ENCODE data around the gene OAS2.
A peak's percentile ranks its signal among the peaks of the same experiment; 100 is the strongest.
"Not testable (repeated sequence)": the region's sequence is repeated elsewhere in the genome, so short reads cannot be mapped to it uniquely, and the experiment has no call there.

The OAS2 gene

DNA sequence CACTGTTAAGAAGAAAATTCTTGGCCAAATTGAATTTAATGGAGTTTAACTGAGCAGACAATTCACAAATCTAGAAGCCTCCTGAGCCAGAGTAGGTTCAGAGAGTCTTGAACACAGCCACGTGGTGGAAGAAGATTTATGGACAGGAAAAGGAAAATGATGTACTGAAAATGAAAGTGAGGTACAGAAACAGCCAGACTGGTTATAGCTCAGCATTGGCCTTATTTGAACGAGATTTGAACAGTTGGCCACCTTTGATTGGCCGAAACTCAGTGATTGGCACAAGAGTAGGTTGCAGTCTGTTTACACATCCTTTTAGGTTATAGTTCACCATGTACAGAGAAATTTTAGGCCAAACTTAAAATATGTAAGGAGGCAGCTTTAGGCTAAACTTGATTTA, 9.9 kb downstream of the OAS2 start:
- DNase-seq (ENCODE audit: low spot score): no peak
- in situ Hi-C loops (cut with MboI; ENCODE audit: low pct_unique_long_range_greater_than_20kb, low sequenced_read_pairs, unreplicated experiment): no loop called here
- no peak for TF ChIP-seq CTCF (IDR thresholded peaks at IDR 0.05; ENCODE audit: extremely low read depth, insufficient read depth, missing control alignments)

- in situ Hi-C loops (cut with MboI; ENCODE audit: low pct_unique_long_range_greater_than_20kb, low sequenced_read_pairs, unreplicated experiment); DNase-seq (ENCODE audit: low spot score): not testable (repeated sequence)
Observed at GRCh38 chr12:112988823-112989385, 10.6 kb downstream of the OAS2 start.

DNA sequence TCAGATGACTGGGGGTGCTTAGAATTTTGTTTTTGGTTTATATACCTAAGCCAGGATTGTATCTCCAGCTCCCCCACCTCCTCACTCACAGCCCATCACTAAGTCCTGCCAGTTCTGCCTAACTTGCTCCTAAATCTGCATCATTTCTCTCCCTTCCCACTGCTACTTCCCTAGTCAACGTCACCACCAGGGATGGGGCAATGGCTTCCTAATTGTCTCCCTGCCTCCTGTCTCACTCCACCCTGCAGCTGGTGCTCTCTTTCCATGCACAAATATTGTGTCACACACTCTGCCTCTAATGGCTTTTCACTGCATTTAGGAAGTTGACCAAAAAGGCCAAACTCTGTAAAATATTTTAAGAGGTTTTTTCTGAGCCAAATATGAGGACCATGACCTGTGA, 11.5 kb downstream of the OAS2 start:
- in situ Hi-C loops (cut with MboI; ENCODE audit: low pct_unique_long_range_greater_than_20kb, low sequenced_read_pairs, unreplicated experiment): no loop called here
- no peak for TF ChIP-seq CTCF (IDR thresholded peaks at IDR 0.05; ENCODE audit: extremely low read depth, insufficient read depth, missing control alignments)
- DNase-seq (ENCODE audit: low spot score): no peak

DNA sequence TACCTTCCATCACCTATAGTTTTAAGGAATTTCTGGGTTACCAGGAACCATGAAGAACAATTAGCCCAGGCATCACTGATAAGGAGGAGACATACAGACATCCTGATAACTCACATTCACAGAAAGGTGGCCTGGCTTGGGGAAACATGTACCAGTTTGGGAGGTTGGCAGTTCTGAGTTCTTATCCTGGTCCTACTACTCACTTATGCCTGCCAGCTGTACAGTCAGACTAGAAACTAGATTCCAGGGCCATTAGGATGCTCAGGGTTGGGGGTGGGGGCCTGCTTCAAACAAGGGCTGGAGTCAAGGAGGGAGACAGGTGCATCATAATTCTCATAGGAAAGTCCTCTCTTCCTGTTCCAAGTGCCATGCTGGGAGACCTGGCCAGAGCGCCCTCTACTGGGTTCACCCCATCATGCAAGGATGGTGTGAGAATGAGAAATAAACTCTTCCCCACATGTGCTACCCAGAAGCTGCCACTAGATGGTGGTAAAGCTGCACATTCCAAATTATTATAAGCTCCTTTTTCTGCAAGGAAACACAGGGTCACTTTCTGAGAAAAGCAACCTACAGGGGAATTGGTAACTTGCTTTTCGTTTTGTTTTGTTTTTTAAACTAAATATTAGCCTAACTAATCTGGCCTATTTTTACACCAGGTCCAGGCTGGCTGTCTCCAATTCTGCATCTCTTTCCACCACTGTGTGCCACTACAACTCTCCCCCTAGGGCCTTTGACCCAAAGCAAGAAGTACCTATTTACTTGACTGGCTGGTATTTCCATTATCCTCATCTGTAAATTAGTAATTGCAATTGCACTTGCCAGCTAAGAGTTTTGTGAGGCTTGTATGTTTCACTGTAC, 14.5 kb downstream of the OAS2 start:
- DNase-seq (ENCODE audit: low spot score): peak; percentile 40
- in situ Hi-C loops (cut with MboI; ENCODE audit: low pct_unique_long_range_greater_than_20kb, low sequenced_read_pairs, unreplicated experiment): no loop called here
- peak; percentile 81 for TF ChIP-seq CTCF (IDR thresholded peaks at IDR 0.05; ENCODE audit: extremely low read depth, insufficient read depth, missing control alignments)

GRCh38 chr12:112995008-112995407, 16.7 kb downstream of the OAS2 start:
- no peak for DNase-seq (ENCODE audit: low spot score)
- in situ Hi-C loops (cut with MboI; ENCODE audit: low pct_unique_long_range_greater_than_20kb, low sequenced_read_pairs, unreplicated experiment): no loop called here
- no peak for TF ChIP-seq CTCF (IDR thresholded peaks at IDR 0.05; ENCODE audit: extremely low read depth, insufficient read depth, missing control alignments)

- no peak for TF ChIP-seq CTCF (IDR thresholded peaks at IDR 0.05; ENCODE audit: extremely low read depth, insufficient read depth, missing control alignments)
- in situ Hi-C loops (cut with MboI; ENCODE audit: low pct_unique_long_range_greater_than_20kb, low sequenced_read_pairs, unreplicated experiment): no loop called here
- no peak for DNase-seq (ENCODE audit: low spot score)
Observed at GRCh38 chr12:112996501-112996900, 18.2 kb downstream of the OAS2 start.

GRCh38 chr12:112997506-112997905, 19.2 kb downstream of the OAS2 start:
- no peak for TF ChIP-seq CTCF (IDR thresholded peaks at IDR 0.05; ENCODE audit: extremely low read depth, insufficient read depth, missing control alignments)
- in situ Hi-C loops (cut with MboI; ENCODE audit: low pct_unique_long_range_greater_than_20kb, low sequenced_read_pairs, unreplicated experiment): no loop called here
- no peak for DNase-seq (ENCODE audit: low spot score)

Data from GM13977 (cell line).